Bronchial epithelial cell (primary cell): ENCODE results near the gene CRP. TPM values are rescaled to one million over a fixed set of nuclear protein-coding genes. Genes with fewer than 3 reads are reported as not detected.

ENCODE experiments used
- DNase-seq: peaks from one replicate; pipeline ENCODE4 v3.0.0-alpha.2; 2010; ENCODE audit warnings: low read depth
- FAIRE-seq: peaks from 2 replicates; lab custom pipeline; 2011; peaks lifted over from hg19 to GRCh38; lab: Jason Lieb, UNC
- H3K27me3 ChIP-seq: 2 replicates; pipeline ENCODE4 v1.5.1; 2011; ENCODE audit warnings: low read length; ENCODE audit not compliant: control insufficient read depth, insufficient read depth
- H3K36me3 ChIP-seq: 2 replicates; pipeline ENCODE4 v1.5.1; 2011; ENCODE audit warnings: low read length; ENCODE audit not compliant: control insufficient read depth, insufficient read depth
- H3K4me3 ChIP-seq: 2 replicates; pipeline ENCODE4 v1.5.1; 2011; ENCODE audit warnings: mild to moderate bottlenecking, low read depth, low read length, control low read depth
- total RNA-seq: library from RNA; depleted of rRNA; stranded (reverse); fragments of >200 nt; gene quantifications from 2 replicates; pipeline ENCODE4 v1.2.1, GENCODE V29; 2014
- TF ChIP-seq, protein P1 (sequence below): IDR thresholded peaks from 2 replicates; pipeline ENCODE4 v1.5.1; 2011; ENCODE audit warnings: mild to moderate bottlenecking, moderate library complexity, low read length, control low read depth, inconsistent platforms; ENCODE audit not compliant: insufficient read depth, severe bottlenecking

Gene CRP, protein sequence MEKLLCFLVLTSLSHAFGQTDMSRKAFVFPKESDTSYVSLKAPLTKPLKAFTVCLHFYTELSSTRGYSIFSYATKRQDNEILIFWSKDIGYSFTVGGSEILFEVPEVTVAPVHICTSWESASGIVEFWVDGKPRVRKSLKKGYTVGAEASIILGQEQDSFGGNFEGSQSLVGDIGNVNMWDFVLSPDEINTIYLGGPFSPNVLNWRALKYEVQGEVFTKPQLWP
- total RNA-seq: not detected in 2 replicates

DNA sequence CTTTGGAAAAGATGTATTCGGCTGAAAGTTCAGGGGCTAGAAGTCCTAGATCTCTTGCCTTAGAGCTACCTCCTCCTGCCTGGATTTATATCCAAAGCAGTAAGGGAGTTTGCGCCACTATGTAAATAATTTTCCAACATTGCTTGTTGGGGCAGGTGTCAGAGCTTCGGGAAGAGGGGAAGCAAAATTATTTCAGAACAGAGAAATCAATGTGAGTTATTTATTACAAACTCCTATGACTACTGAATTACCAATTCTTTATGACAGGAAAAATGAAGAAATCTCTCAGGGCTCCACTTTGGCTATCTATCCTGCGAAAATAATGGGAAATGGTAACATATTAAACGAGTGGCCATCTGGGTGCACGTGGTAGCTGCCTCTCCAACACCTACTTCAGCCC, at the start of gene CRP:
Gene CRP, minus strand, starts transcription at position 61 of the 400 bp plus-strand sequence. CDS start 104 bp downstream, outside the sequence.
- TF ChIP-seq, protein P1, sequence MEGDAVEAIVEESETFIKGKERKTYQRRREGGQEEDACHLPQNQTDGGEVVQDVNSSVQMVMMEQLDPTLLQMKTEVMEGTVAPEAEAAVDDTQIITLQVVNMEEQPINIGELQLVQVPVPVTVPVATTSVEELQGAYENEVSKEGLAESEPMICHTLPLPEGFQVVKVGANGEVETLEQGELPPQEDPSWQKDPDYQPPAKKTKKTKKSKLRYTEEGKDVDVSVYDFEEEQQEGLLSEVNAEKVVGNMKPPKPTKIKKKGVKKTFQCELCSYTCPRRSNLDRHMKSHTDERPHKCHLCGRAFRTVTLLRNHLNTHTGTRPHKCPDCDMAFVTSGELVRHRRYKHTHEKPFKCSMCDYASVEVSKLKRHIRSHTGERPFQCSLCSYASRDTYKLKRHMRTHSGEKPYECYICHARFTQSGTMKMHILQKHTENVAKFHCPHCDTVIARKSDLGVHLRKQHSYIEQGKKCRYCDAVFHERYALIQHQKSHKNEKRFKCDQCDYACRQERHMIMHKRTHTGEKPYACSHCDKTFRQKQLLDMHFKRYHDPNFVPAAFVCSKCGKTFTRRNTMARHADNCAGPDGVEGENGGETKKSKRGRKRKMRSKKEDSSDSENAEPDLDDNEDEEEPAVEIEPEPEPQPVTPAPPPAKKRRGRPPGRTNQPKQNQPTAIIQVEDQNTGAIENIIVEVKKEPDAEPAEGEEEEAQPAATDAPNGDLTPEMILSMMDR: no peak
- H3K36me3 ChIP-seq: no peaks in the 10 kb centered on the region
- no peaks in the 10 kb centered on the region for H3K27me3 ChIP-seq
- H3K4me3 ChIP-seq: no peak within 1 kb of the TSS
- FAIRE-seq: no peak
- no peak for DNase-seq

DNA sequence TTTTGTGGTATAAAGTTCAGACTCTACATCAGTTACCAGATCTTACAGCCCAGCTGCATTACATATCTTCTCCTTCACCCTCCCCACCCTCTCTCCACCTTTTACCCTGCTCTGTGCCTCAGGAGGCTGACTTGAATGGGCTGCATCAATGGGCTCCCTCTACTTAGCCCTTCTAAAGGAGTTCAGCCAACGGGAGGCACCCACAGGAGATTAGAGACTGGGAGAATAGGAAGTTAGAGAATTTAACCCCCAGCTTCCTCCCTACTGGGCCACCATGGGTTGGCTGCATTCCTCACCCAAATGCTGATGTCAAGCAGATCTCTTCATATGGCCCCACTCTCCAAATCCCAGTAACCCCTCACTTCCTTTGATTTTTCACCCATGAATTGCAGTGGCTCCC, 49.3 kb upstream of the CRP start:
- Histone ChIP-seq H3K36me3 (no peaks in the 10 kb centered on the region), H3K27me3 (no peaks in the 10 kb centered on the region), H3K4me3 (no peak overlapping the region)
- DNase-seq: no peak
- TF ChIP-seq, protein P1: no peak
- no peak for FAIRE-seq

DNA sequence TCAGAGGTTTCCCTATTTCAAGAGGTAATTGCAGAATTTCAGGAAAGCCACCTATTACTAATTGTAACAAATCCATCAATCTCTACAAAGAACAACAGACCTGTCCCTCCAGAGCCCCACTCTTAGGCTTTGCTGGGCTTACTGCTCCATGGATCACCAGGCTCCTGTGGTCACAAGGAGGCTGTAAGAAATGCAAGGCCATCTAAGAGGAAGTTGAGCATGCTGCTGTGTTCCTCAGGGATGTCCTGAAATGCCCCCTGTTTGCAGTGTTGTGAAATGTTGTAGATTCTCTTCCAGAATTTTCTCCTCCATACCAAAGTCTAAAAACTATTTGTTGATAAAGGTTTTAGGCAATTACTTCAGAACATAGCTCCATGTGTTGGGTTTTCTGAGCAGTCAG, 42.0 kb upstream of the CRP start:
- Histone ChIP-seq H3K36me3 (no peaks in the 10 kb centered on the region), H3K27me3 (peaks cover 4% of the 10 kb centered on the region), H3K4me3 (no peak overlapping the region)
- no peak for DNase-seq
- no peak for FAIRE-seq
- TF ChIP-seq, protein P1: no peak

DNA sequence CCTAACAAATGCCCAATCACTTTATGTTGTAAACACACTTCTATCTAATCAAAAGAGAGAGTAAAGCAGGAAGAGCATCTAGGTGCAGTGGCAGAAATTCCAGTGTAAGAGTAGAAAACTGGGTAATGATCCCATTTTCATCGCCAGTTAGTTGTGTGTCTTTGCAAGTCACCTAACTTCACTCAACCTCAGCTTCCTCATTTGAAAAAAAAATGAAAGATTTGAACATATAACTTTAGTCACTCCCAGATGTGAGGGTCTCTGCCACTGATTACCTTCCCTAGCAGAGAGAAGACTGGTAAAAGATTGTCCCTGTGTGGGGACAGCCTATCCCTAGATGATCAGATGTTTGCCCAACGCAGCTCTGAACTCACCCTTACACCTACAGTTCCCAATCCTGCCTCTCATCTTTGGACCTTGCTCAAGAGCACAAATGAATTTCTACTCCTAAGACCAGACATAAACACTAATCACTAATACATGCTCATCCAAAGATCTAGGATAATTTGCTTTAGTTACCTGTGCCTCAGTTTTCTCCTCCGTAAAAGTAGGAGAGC, 41.1 kb upstream of the CRP start:
- FAIRE-seq: no peak
- no peaks in the 10 kb centered on the region for H3K36me3 ChIP-seq
- TF ChIP-seq, protein P1: no peak
- no peak for DNase-seq
- no peak overlapping the region for H3K4me3 ChIP-seq
- peaks cover 4% of the 10 kb centered on the region for H3K27me3 ChIP-seq

DNA sequence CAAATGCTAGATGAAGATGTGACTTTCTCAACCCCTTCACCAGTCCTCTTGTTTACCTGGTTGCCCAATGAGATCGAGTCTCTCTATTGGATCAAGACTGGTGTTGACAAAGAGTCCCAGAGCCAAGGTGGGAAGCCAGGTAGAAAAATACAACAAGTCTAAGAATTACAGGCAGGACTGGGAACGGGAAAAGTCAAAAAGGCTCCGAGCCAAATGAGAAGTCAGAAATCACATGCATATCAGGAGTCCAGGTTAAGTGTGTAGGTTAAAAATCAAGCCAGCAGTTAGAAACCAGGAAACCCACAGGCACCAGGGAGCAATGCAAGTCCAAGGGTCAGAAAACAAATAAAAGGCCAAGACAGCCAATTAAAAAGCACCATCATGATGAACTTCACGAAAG, 39.0 kb upstream of the CRP start:
- Histone ChIP-seq H3K4me3 (no peak overlapping the region), H3K36me3 (no peaks in the 10 kb centered on the region), H3K27me3 (peaks cover 4% of the 10 kb centered on the region)
- FAIRE-seq (no peak), DNase-seq (no peak)
- TF ChIP-seq, protein P1: no peak
